Measurements from ENCODE around the gene CNTD1.
"Not testable (repeated sequence)": the region's sequence is repeated elsewhere in the genome, so short reads cannot be mapped to it uniquely, and the experiment has no call there.

The CNTD1 gene

DNA sequence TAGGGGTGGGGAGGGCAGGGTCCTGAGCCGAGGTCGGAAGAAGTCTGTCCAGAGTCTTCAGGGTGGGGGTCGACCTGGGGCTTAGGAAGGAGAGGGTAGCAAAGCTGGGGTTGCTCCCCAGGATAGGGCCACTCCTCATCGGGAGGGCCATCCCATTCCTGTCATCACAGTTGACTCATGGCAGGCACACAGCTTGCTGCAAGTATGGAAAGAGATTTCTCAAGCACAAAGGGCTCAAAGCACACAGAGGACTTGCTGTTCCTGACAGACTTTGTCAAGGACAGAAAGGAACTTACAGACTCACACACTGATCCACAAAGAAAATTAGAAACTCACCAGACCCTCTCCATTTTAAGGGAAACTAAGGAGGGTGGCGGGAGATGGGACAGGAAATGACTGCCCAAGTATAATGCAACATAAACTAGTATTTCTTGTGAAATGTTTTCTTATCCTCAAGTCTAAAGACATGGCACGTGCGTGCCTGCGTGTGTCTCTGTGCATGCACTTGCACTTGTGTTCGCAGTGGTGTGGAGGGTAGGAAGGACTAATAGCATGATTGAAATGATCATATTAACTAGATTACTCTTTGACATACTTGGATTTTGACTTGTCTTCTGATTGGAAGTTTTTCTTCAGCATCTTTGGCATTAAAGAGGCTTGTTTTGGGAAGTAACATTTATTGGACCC lies 48.1 kb downstream of the CNTD1 start:
- no peak for DNase-seq

DNA sequence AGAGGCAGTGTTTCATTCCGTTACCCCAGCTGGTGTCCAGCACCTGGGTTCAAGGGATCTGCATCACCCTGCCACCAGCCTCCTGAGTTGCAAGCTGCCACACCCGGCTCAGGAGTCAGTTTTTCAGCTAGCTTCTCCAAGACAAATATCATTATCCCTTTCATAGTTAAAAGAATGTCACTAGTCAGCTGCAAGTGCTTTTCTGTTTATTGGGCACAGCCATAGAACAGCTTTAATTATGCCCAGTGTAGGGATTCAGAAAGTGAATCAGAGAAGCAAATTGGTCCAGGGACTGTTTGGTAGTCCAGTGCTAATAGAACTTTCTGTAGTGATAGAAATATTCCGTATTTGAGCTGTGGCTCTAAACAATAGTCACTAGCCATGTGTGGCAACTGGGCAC lies 49.4 kb downstream of the CNTD1 start:
- DNase-seq: no peak

DNA sequence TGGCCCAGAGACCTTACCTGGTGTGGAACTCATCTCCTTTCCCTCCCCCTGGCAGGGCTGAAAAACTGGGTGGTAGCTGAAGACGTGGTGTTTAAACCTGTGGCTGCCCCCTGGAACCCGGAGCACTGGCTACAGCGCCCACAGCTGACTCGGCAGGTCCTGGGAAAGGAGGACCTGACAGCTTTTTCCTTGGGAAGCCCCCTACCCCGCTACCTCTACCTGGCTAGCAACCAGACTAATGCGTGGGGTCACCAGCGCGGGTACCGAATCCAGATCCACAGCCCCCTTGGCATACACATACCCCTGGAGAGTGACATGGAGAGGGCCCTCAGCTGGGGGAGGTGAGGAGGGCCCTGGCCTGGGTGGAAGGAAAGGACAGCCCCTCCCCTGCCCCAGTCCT lies 50.4 kb downstream of the CNTD1 start:
- no peak for DNase-seq

DNA sequence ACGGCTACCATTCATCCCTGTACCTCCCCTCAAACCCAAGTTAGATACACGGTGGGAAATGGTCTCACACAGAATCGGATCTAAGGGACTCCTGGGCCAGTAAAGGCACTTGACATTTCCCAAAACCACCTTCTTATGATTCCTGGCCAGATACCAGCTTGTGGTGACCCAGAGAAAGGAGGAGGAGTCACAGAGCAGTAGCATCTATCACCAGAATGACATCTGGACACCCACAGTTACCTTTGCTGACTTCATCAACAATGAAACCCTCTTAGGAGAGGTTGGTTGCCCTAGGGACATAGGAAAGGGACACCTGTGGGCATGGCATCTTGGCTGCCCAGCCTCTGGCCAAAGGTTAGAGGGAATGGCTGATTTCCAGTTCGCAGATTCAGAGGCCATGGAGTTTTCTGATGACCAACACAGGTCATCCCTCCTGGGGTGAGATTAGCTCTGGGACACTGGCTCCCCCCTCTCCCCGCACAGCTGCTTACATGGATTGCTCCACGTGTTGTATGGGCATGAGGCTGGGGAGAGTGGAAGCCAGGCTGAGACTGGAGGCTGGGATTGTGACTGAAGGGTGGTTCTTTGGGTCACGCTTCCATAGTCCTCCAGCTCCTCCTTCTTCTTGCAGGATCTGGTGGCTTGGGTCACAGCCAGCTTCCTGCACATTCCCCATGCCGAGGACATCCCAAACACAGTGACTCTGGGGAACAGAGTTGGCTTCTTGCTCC lies 51.0 kb downstream of the CNTD1 start:
- DNase-seq: no peak

DNA sequence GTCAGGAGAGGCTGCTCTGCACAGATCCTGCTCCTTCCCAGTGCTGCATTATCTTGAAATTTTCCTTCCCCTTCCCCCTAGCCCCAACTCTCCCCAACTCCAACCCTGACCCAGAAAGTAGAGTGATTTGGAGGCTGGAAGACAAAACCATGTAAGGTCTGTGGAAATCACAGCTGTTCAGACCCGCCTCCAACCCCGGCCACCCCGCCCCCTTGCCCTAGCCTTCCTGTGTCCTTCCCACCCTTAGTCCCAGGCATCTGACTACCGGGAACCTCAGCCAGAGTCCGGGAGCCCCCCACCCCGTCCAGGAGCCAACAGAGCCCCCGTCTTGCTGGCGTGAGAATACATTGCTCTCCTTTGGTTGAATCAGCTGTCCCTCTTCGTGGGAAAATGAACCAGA lies 52.3 kb downstream of the CNTD1 start, which contains the start of gene AOC3:
Gene AOC3 (plus strand): TSS at position 246 of the 400 bp plus-strand sequence. CDS start 145 bp downstream, at position 391.
- DNase-seq: no peak

DNA sequence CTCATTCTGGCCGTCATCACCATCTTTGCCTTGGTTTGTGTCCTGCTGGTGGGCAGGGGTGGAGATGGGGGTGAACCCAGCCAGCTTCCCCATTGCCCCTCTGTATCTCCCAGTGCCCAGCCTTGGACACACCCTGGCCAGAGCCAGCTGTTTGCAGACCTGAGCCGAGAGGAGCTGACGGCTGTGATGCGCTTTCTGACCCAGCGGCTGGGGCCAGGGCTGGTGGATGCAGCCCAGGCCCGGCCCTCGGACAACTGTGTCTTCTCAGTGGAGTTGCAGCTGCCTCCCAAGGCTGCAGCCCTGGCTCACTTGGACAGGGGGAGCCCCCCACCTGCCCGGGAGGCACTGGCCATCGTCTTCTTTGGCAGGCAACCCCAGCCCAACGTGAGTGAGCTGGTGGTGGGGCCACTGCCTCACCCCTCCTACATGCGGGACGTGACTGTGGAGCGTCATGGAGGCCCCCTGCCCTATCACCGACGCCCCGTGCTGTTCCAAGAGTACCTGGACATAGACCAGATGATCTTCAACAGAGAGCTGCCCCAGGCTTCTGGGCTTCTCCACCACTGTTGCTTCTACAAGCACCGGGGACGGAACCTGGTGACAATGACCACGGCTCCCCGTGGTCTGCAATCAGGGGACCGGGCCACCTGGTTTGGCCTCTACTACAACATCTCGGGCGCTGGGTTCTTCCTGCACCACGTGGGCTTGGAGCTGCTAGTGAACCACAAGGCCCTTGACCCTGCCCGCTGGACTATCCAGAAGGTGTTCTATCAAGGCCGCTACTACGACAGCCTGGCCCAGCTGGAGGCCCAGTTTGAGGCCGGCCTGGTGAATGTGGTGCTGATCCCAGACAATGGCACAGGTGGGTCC lies 52.9 kb downstream of the CNTD1 start:
- DNase-seq: not testable (repeated sequence)

DNA sequence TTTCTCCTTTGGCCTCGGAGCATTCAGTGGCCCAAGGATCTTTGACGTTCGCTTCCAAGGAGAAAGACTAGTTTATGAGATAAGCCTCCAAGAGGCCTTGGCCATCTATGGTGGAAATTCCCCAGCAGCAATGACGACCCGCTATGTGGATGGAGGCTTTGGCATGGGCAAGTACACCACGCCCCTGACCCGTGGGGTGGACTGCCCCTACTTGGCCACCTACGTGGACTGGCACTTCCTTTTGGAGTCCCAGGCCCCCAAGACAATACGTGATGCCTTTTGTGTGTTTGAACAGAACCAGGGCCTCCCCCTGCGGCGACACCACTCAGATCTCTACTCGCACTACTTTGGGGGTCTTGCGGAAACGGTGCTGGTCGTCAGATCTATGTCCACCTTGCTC lies 53.7 kb downstream of the CNTD1 start:
- DNase-seq: no peak

DNA sequence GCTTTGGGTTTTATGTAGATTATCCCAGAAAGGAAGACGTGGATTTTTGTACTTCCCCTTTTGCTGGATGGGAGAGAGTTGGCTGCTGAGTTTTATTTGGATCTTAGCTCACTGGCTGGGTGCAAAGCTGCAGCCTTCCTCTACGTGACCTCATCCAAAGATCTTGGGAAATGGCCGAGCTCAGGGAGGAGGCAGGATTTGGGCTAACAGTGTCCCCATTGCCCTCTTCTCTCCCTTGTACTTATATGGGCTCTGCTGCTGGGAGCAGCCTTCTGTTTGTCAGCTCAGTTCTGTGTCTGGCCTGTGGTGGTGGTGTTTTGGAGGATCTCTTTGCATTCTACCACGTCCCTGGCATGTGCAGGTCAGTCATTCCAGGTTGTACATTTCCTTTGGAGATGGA lies 54.3 kb downstream of the CNTD1 start:
- no peak for DNase-seq

DNA sequence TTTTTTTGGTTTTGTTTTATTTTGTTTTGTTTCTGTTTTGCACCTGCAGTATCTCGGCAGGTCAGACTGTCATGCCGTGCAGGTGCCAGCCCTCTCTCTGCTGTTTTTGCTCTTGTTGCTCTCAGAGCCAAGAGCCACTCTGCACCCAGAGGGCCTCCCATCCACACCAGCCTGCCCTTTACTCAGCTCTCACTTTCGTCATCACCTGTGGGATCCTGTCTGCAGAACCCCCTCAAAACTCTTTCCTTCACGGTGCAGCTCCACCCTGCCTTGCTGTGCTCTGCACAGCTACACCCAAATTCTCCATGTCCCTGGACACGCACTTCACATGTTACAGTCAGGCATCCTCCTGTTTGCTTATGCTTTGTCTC lies 54.9 kb downstream of the CNTD1 start:
- no peak for DNase-seq

DNA sequence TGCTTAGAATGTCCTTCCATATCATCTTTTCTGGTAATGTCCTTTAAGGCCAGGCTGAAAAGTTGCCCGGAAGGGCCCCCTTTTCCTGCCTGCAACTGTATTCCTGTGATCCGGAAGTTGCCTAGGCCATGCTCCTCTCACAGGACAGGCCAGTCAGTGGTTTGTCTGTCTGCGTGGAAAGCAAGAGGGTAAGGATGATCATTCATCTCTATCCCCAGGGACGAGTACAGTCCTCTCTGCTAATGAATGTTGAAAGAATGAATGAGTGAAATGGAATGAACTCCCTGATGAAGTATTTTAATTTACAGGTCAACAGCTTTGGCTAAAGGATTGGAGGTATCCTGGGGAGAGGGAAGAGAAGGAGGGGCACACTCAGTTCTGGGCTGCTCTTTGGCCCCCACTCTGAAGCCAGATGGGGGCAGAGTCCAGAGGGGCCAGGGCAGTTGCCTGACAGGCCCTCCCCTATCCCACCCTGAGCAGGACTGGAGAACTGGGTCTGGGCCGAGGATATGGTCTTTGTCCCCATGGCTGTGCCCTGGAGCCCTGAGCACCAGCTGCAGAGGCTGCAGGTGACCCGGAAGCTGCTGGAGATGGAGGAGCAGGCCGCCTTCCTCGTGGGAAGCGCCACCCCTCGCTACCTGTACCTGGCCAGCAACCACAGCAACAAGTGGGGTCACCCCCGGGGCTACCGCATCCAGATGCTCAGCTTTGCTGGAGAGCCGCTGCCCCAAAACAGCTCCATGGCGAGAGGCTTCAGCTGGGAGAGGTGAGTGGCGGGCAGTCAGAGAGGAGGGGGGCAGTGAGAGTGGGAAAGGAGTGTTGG lies 55.5 kb downstream of the CNTD1 start:
- DNase-seq: no peak

DNA sequence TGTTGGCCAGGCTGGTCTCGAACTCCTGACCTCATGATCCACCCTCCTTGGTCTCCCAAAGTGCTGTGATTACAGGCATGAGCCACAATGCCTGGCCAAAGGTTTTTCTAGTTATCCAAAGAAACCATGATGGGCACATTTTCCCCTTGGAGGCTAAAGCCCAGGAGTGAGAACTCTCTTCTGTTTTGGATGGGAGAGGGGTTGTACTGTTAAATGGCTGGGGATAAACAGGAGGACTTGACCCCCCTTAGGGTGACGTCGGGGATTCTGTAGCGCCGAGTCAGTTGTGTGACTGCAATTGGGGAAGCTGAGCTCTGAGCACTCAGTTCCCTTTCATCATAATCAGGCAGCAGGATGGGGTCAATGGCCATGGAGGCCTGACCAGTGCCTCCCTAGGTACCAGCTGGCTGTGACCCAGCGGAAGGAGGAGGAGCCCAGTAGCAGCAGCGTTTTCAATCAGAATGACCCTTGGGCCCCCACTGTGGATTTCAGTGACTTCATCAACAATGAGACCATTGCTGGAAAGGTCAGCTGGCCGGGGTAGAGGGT lies 56.5 kb downstream of the CNTD1 start:
- no peak for DNase-seq

DNA sequence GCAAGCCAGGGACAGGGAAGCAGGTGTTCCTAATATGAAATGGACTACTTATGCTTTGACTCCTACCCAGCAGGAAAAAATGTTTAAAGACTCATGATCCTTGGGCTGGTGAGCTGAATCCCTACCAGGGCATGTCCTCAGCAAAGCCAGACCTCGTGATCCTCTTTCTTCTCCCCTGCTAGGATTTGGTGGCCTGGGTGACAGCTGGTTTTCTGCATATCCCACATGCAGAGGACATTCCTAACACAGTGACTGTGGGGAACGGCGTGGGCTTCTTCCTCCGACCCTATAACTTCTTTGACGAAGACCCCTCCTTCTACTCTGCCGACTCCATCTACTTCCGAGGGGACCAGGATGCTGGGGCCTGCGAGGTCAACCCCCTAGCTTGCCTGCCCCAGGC lies 57.4 kb downstream of the CNTD1 start:
- DNase-seq: not testable (repeated sequence)

DNA sequence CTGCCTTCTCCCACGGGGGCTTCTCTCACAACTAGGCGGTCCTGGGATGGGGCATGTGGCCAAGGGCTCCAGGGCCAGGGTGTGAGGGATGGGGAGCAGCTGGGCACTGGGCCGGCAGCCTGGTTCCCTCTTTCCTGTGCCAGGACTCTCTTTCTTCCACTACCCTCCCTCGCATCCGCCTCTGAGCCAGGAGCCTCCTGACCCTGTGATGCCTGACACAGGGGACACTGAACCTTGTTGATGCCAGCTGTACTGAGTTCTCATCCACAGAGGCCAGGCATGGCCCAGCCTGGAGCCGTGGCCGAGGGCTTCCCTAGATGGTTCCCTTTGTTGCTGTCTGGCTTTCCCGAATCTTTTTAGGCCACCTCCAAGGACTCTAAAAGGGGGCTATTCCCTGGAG lies 57.9 kb downstream of the CNTD1 start:
- not testable (repeated sequence) for DNase-seq

DNA sequence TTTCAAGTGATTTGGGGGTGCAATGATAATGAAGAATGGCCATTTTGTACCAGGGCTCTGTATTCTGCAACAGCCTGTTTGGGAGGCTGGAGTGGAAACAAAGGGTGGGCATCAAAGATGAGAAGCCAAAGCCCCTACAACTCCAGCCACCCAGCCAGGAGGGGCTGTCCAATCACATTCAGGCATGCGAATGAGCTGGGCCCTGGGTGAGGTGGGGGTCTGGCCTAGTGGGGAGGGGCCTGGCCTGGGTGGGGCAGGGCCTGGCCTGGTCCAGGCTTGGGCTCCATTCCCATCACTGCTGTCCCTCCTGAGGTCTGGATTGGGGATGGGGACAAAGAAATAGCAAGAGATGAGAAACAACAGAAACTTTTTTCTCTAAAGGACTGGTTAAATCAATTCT lies 58.7 kb downstream of the CNTD1 start:
- DNase-seq: no peak

Data from activated CD4-positive, alpha-beta T cell treated with anti-CD3 and anti-CD28 coated beads, Interleukin-2, amount 50 U/mL, for 1 hour (primary cell).